Measurements from ENCODE around the gene PPP1R2B. TPM values are rescaled to one million over a fixed set of nuclear protein-coding genes. Genes with fewer than 3 reads are reported as not detected.

Gene PPP1R2B
- total and polyA plus RNA-seq, 11 donors, result not detected

- TF ChIP-seq POLR2A (IDR thresholded peaks at IDR 0.05), result no peak
- no peak for TF ChIP-seq CTCF (IDR thresholded peaks at IDR 0.05)
- Histone ChIP-seq H3K27me3 (no peaks in the 10 kb centered on the region), H3K4me1 (no peaks in the 10 kb centered on the region), H3K4me3 (no peak overlapping the region), H3K9me3 (peaks cover 0 to 6% (median 0%) of the 10 kb centered on the region in 12 donors), H3K27ac (no peak overlapping the region), H3K36me3 (no peaks in the 10 kb centered on the region)
- ATAC-seq, result no peak
- intact Hi-C loops (cut with DNase I), result no loop called here
- no peak for DNase-seq
Measured at GRCh38 chr5:156865427-156865826, 15.3 kb downstream of the PPP1R2B start.

GRCh38 chr5:156870498-156870839 lies 20.4 kb downstream of the PPP1R2B start:
- no peaks in the 10 kb centered on the region for H3K27me3 ChIP-seq
- no peak overlapping the region for H3K27ac ChIP-seq
- H3K4me1 ChIP-seq, result no peaks in the 10 kb centered on the region
- no peaks in the 10 kb centered on the region for H3K36me3 ChIP-seq
- 65 to 77% (median 71%) methylated on average over 1 of the region's 1 CpG for WGBS, 4 donors
- intact Hi-C loops (cut with DNase I), result no loop called here
- peaks cover 0 to 29% (median 10%) of the 10 kb centered on the region in 12 donors for H3K9me3 ChIP-seq
- no peak for TF ChIP-seq CTCF (IDR thresholded peaks at IDR 0.05)
- no peak for TF ChIP-seq POLR2A (IDR thresholded peaks at IDR 0.05)
- DNase-seq (no peak), ATAC-seq (no peak)
- no peak overlapping the region for H3K4me3 ChIP-seq

GRCh38 chr5:156871212-156871611 lies 21.1 kb downstream of the PPP1R2B start:
- DNase-seq (no peak), ATAC-seq (no peak)
- intact Hi-C loops (cut with DNase I), result no loop called here
- H3K4me3 ChIP-seq, result no peak overlapping the region
- H3K27ac ChIP-seq, result no peak overlapping the region
- WGBS, 4 donors, result 63 to 80% (median 70%) methylated on average over 1 of the region's 1 CpG
- TF ChIP-seq POLR2A (IDR thresholded peaks at IDR 0.05), result no peak
- no peak for TF ChIP-seq CTCF (IDR thresholded peaks at IDR 0.05)
- H3K4me1 ChIP-seq, result no peaks in the 10 kb centered on the region
- H3K36me3 ChIP-seq, result no peaks in the 10 kb centered on the region
- H3K9me3 ChIP-seq, result peaks cover 0 to 29% (median 10%) of the 10 kb centered on the region in 12 donors
- H3K27me3 ChIP-seq, result no peaks in the 10 kb centered on the region

GRCh38 chr5:156879665-156880285 lies 29.7 kb downstream of the PPP1R2B start:
- no peak overlapping the region for H3K4me3 ChIP-seq
- no peaks in the 10 kb centered on the region for H3K36me3 ChIP-seq
- no peaks in the 10 kb centered on the region for H3K4me1 ChIP-seq
- no peaks in the 10 kb centered on the region for H3K9me3 ChIP-seq
- ATAC-seq (no peak), DNase-seq (no peak)
- 67 to 76% (median 73%) methylated on average over 3 of the region's 3 CpGs for WGBS, 4 donors
- no peak overlapping the region for H3K27ac ChIP-seq
- intact Hi-C loops (cut with DNase I), result no loop called here
- no peak for TF ChIP-seq CTCF (IDR thresholded peaks at IDR 0.05)
- TF ChIP-seq POLR2A (IDR thresholded peaks at IDR 0.05), result no peak
- H3K27me3 ChIP-seq, result no peaks in the 10 kb centered on the region
